HepG2 (cell line): ENCODE data around the gene KBTBD3. TPM values are rescaled to one million over a fixed set of nuclear protein-coding genes. Genes with fewer than 3 reads are reported as not detected.

Experiments
- ATAC-seq: fragments of 200-7000 bp; cut with Tn5 transposase; 3 replicates; pipeline ENCODE4 v1.9.1; 2020; ENCODE audit warnings: mild to moderate bottlenecking, moderate library complexity
- BruUV-seq: library from RNA; stranded (reverse); fragments of 400-500 nt; replicated peaks from 2 replicates; lab custom pipeline; 2021; lab: Mats Ljungman, UMichigan
- CTCF ChIA-PET: fragments of 300-600 bp; formaldehyde crosslinking; extraction: SDS; loops from one replicate; lab custom pipeline; 2021; ENCODE audit warnings: low total read pairs, inconsistent platforms, low intra/inter-chr PET ratio; lab: Yijun Ruan, JAX
- POLR2A ChIA-PET: fragments of 350-600 bp; sonication (Branson Sonifier 250); formaldehyde crosslinking; loops from one replicate; lab custom pipeline; 2020; ENCODE audit warnings: antibody characterized with exemption, inconsistent platforms; lab: Yijun Ruan, JAX
- DNase-seq: peaks from one replicate; pipeline ENCODE4 v3.0.0-alpha.2; 2015; ENCODE audit warnings: low spot score
- FAIRE-seq: peaks from 3 replicates; lab custom pipeline; 2011; peaks lifted over from hg19 to GRCh38; lab: Jason Lieb, UNC
- H2AFZ ChIP-seq: one replicate; pipeline ENCODE4 v1.6.1; 2011; ENCODE audit warnings: low read length, inconsistent platforms
- H3K27ac ChIP-seq: fragments of 300-600 bp; 3 replicates; pipeline ENCODE4 v1.8.0; 2011; ENCODE audit warnings: mixed run types, mild to moderate bottlenecking, mixed read lengths, low read length, inconsistent platforms; ENCODE audit not compliant: insufficient read depth; ENCODE audit errors: extremely low read length
- H3K27me3 ChIP-seq, 2 experiments: fragments of 200-600 bp in 1 of 2; 2 replicates in 1 of 2; 3 replicates in 1 of 2; pipeline versions ENCODE4 v1.6.0 to v1.8.0; 2011; ENCODE audit warnings: low read length in 2 of 2, mild to moderate bottlenecking in 2 of 2, moderate library complexity in 2 of 2, inconsistent platforms in 1 of 2; ENCODE audit not compliant: insufficient read depth in 2 of 2, control insufficient read depth in 1 of 2
- H3K36me3 ChIP-seq, 2 experiments: fragments of 200-600 bp in 1 of 2; replicated peaks in 1 of 2; 2 replicates in 1 of 2; 3 replicates in 1 of 2; pipeline versions ENCODE4 v1.5.1 to v1.8.0; 2011; ENCODE audit warnings: low read length in 2 of 2, inconsistent platforms in 1 of 2; ENCODE audit not compliant: insufficient read depth in 2 of 2, control insufficient read depth in 1 of 2
- H3K4me1 ChIP-seq: 2 replicates; pipeline ENCODE4 v1.5.1; 2012; ENCODE audit warnings: low read length, inconsistent platforms; ENCODE audit not compliant: insufficient read depth
- H3K4me2 ChIP-seq: 2 replicates; pipeline ENCODE4 v1.6.0; 2011; ENCODE audit warnings: low read depth, low read length, inconsistent platforms
- H3K4me3 ChIP-seq, 3 experiments: fragments of 200-600 bp in 1 of 3; sonication (generic), shearing (Covaris generic) in 1 of 3; replicated peaks in 1 of 3; 2 replicates each; pipeline ENCODE4 v1.5.1; 2011 to 2016; ENCODE audit warnings: low read length in 3 of 3, inconsistent platforms in 2 of 3, low read depth in 2 of 3, mild to moderate bottlenecking in 2 of 3, control low read depth in 1 of 3, mixed read lengths in 1 of 3; ENCODE audit not compliant: insufficient read depth in 1 of 3
- H3K79me2 ChIP-seq: one replicate; pipeline ENCODE4 v1.6.1; 2011; ENCODE audit warnings: low read length, inconsistent platforms; ENCODE audit not compliant: insufficient read depth
- H3K9ac ChIP-seq: 2 replicates; pipeline ENCODE4 v1.6.0; 2011; ENCODE audit warnings: mild to moderate bottlenecking, low read depth, low read length, inconsistent platforms; ENCODE audit not compliant: insufficient read depth
- H3K9me3 ChIP-seq: 2 replicates; pipeline ENCODE4 v1.5.1; 2012; ENCODE audit warnings: mild to moderate bottlenecking, low read length
- H4K20me1 ChIP-seq: 2 replicates; pipeline ENCODE4 v1.6.0; 2011; ENCODE audit warnings: inconsistent platforms, mild to moderate bottlenecking, low read length, moderate library complexity; ENCODE audit not compliant: insufficient read depth
- ADNP ChIP-seq: sonication (generic); formaldehyde crosslinking; IDR thresholded peaks from 2 replicates; pipeline ENCODE4 v1.4.0; 2020; ENCODE audit warnings: missing genetic modification reagents
- CBX1 ChIP-seq: IDR thresholded peaks from one replicate; pipeline ENCODE4 v1.6.1; 2016; ENCODE audit warnings: antibody characterized with exemption, low read depth
- GMEB1 ChIP-seq: sonication (generic); formaldehyde crosslinking; IDR thresholded peaks from 2 replicates; pipeline ENCODE4 v1.5.1; 2020; ENCODE audit warnings: missing genetic modification reagents, mild to moderate bottlenecking, borderline replicate concordance
- PAF1 ChIP-seq: IDR thresholded peaks from 2 replicates; pipeline ENCODE4 v1.6.1; 2016; ENCODE audit warnings: missing genetic modification reagents, missing compliant biosample characterization
- RARA ChIP-seq: IDR thresholded peaks from 2 replicates; pipeline ENCODE4 v1.6.1; 2016; ENCODE audit warnings: missing genetic modification reagents, missing compliant biosample characterization
- ZBTB7B ChIP-seq: sonication (generic); formaldehyde crosslinking; IDR thresholded peaks from 2 replicates; pipeline ENCODE4 v1.4.0; 2020; ENCODE audit warnings: missing genetic modification reagents
- ZFP36 ChIP-seq: fragments of 150-350 bp; IDR thresholded peaks from 2 replicates; pipeline ENCODE4 v1.6.1; 2018; ENCODE audit warnings: borderline replicate concordance, low read length, low read depth; ENCODE audit not compliant: partially characterized antibody
- ZNF207 ChIP-seq: fragments of 450-650 bp; IDR thresholded peaks from 2 replicates; pipeline ENCODE4 v1.6.1; 2016; ENCODE audit warnings: antibody characterized with exemption, borderline replicate concordance
- ZNF282 ChIP-seq: fragments of 450-650 bp; IDR thresholded peaks from 2 replicates; pipeline ENCODE4 v1.6.1; 2018; ENCODE audit not compliant: partially characterized antibody
- ZNF33A ChIP-seq: sonication (generic); formaldehyde crosslinking; IDR thresholded peaks from 2 replicates; pipeline ENCODE4 v1.5.1; 2020; ENCODE audit warnings: missing genetic modification reagents, mild to moderate bottlenecking, moderate library complexity, borderline replicate concordance
- ZNF597 ChIP-seq: sonication (generic); formaldehyde crosslinking; IDR thresholded peaks from 2 replicates; pipeline ENCODE4 v1.5.0; 2020; ENCODE audit warnings: missing genetic modification reagents
- ZNF724P ChIP-seq: sonication (generic); formaldehyde crosslinking; IDR thresholded peaks from 2 replicates; pipeline ENCODE4 v1.8.0; 2022; ENCODE audit warnings: missing genetic modification reagents, borderline replicate concordance
- in situ Hi-C: cut with HindIII; loops from 2 replicates; pipeline ENCODE4 v1.10.0; 2017; ENCODE audit warnings: low pct_unique_long_range_greater_than_20kb; ENCODE audit not compliant: extremely low pct_ligation_motif_present
- intact Hi-C: fragments of 100-400 bp; cut with micrococcal nuclease; formaldehyde crosslinking; loops from one replicate; pipeline ENCODE4 v1.10.0; 2022; ENCODE audit not compliant: unreplicated experiment
- polyA plus RNA-seq, 8 experiments: library from polyadenylated mRNA; depleted of rRNA in 3 of 8; stranded (reverse) in 7 of 8; unstranded in 1 of 8; fragments of >200 nt; fragmentation: Illumina TruSeq in 4 of 8; extraction: Trizol in 4 of 8; gene quantifications; 2 replicates each; pipeline versions ENCODE4 v1.2.1 to v1.2.3, GENCODE V29; 2011 to 2016; ENCODE audit warnings: low read depth in 4 of 8, missing spikeins in 1 of 8, mixed read lengths in 1 of 8; ENCODE audit not compliant: insufficient read depth in 1 of 8
- total RNA-seq, 5 experiments: library from RNA; depleted of rRNA; stranded (reverse); fragments of >200 nt; fragmentation: Illumina TruSeq; extraction: Trizol; gene quantifications; 2 replicates each; pipeline ENCODE4 v1.2.3, GENCODE V29; 2016; ENCODE audit warnings: low read depth in 1 of 5
- TF ChIP-seq, protein P1 (sequence below): sonication (generic); formaldehyde crosslinking; IDR thresholded peaks from 2 replicates; pipeline ENCODE4 v1.4.0; 2020; ENCODE audit warnings: mild to moderate bottlenecking, low read depth, missing genetic modification reagents

Gene KBTBD3
- total and polyA plus RNA-seq, 2 of the 13 experiments (the other 11 are each of a cell fraction or from before 2014, with no cell fraction given): 1.8 to 7.4 TPM

DNA sequence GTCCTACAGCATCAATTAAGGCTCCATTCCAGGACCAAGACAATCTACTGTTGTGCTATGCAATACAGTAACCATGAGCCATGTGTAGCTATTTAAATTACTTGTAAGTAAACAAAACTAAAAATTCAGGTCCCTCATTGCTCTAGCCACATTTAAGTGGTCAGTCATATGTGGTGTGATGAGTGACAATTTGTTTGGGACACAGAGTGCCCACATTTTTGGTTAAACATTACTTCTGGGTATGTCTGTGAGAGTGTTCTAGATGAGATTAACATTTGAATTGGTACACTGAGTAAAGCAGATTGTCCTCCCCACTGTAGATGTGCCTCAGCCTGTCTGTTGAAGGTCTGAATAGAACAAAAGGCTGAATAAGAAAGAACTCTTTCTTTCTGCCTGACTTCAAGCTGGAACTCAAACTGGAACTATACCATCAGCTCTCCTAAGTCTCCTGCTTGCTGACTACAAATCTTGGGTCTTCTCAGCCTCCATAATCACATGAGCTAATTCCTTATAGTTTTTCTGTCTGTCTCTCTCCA is 15.8 kb downstream of the KBTBD3 start:
- ATAC-seq: no peak
- Histone ChIP-seq H3K79me2 (no peaks in the 10 kb centered on the region), H3K4me2 (no peak overlapping the region), H3K9ac (no peak overlapping the region), H2AFZ (no peak overlapping the region), H4K20me1 (no peaks in the 10 kb centered on the region), H3K9me3 (no peaks in the 10 kb centered on the region)
- in situ Hi-C loops (no loop called here), intact Hi-C loops (no loop called here)
- CTCF ChIA-PET: no interaction called here
- POLR2A ChIA-PET: interaction anchor here (1.4 kb wide), 1 partner anchor 16 kb away, joined by 4 read pairs; the partner anchor contains the start of genes AASDHPPT and KBTBD3
- no peak for DNase-seq
- TF ChIP-seq RARA (CRISPR knock-in tag) (no peak), GMEB1 (CRISPR knock-in tag) (no peak), ZBTB7B (CRISPR knock-in tag) (no peak), ZNF597 (CRISPR knock-in tag) (no peak), CBX1 (no peak), ZNF282 (no peak), ZFP36 (no peak), ZNF207 (no peak), ADNP (no peak), ZNF33A (CRISPR knock-in tag) (no peak), PAF1 (CRISPR knock-in tag) (no peak), ZNF724P (CRISPR knock-in tag) (no peak)
- TF ChIP-seq, protein P1, sequence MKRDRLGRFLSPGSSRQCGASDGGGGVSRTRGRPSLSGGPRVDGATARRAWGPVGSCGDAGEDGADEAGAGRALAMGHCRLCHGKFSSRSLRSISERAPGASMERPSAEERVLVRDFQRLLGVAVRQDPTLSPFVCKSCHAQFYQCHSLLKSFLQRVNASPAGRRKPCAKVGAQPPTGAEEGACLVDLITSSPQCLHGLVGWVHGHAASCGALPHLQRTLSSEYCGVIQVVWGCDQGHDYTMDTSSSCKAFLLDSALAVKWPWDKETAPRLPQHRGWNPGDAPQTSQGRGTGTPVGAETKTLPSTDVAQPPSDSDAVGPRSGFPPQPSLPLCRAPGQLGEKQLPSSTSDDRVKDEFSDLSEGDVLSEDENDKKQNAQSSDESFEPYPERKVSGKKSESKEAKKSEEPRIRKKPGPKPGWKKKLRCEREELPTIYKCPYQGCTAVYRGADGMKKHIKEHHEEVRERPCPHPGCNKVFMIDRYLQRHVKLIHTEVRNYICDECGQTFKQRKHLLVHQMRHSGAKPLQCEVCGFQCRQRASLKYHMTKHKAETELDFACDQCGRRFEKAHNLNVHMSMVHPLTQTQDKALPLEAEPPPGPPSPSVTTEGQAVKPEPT (CRISPR knock-in tag): no peak
- TF ChIP-seq, all 625 proteins: peak for 0
- no peaks in the 10 kb centered on the region for H3K4me1 ChIP-seq
- BruUV-seq: no TSS peak
- no peaks in the 10 kb centered on the region for H3K36me3 ChIP-seq
- H3K4me3 ChIP-seq: no peak overlapping the region
- H3K27me3 ChIP-seq: no peaks in the 10 kb centered on the region
- no peak overlapping the region for H3K27ac ChIP-seq
- FAIRE-seq: no peak
